Heart right ventricle (tissue), 16 donors: ENCODE results near the gene IFITM2. TPM values are rescaled to one million over a fixed set of nuclear protein-coding genes. Genes with fewer than 3 reads are reported as not detected.

Experiments used
- ATAC-seq, 8 donors: fragments of 200-7000 bp; cut with Tn5 transposase; one replicate each; pipeline ENCODE4 v1.9.1; 2020; ENCODE audit warnings: mild to moderate bottlenecking in 8 of 8, moderate library complexity in 8 of 8, moderate number of reproducible peaks in 1 of 8
- DNase-seq, 2 donors: peaks; one replicate each; pipeline ENCODE4 v3.0.0-alpha.2; 2020
- H3K27ac ChIP-seq, 10 donors: fragments of 200-600 bp; sonication (generic) in 2 of 10; one replicate each; pipeline versions ENCODE4 v1.5.0 to v1.8.0; 2020 to 2022; ENCODE audit warnings: mild to moderate bottlenecking in 3 of 10
- H3K27me3 ChIP-seq, 7 donors: fragments of 200-600 bp; one replicate each; pipeline ENCODE4 v1.8.0; 2021 to 2022; ENCODE audit warnings: mild to moderate bottlenecking in 2 of 7
- H3K36me3 ChIP-seq, 9 donors: fragments of 200-600 bp; sonication (generic) in 1 of 9; one replicate each; pipeline versions ENCODE4 v1.5.0 to v1.8.0; 2020 to 2022; ENCODE audit warnings: mild to moderate bottlenecking in 2 of 9
- H3K4me1 ChIP-seq, 9 donors: fragments of 200-600 bp; sonication (generic) in 1 of 9; one replicate each; pipeline versions ENCODE4 v1.5.0 to v1.8.0; 2020 to 2022; ENCODE audit warnings: mild to moderate bottlenecking in 4 of 9
- H3K4me3 ChIP-seq, 10 donors: fragments of 200-600 bp; sonication (generic) in 2 of 10; one replicate each; pipeline versions ENCODE4 v1.5.0 to v1.8.0; 2020 to 2022; ENCODE audit warnings: mild to moderate bottlenecking in 7 of 10, moderate library complexity in 2 of 10
- H3K9me3 ChIP-seq, 11 donors: fragments of 200-600 bp in 10 of 11; sonication (generic) in 2 of 11; one replicate each; pipeline versions ENCODE4 v1.5.0 to v1.8.0; 2013 to 2022; ENCODE audit warnings: mild to moderate bottlenecking in 2 of 11, control low read depth in 1 of 11, moderate library complexity in 1 of 11
- CTCF ChIP-seq, 9 donors: fragments of 200-600 bp; sonication (generic) in 2 of 9; IDR thresholded peaks; one replicate each; pipeline versions ENCODE4 v1.5.0 to v1.8.0; 2021 to 2022; ENCODE audit warnings: antibody characterized with exemption in 9 of 9, mild to moderate bottlenecking in 5 of 9, moderate library complexity in 1 of 9
- WGBS, 2 donors: extraction: QIAGEN DNeasy Blood & Tissue Kit; methylation state at CpG; one replicate each; pipeline ENCODE4 v1.1.7; 2013; ENCODE audit warnings: inconsistent platforms in 1 of 2; 5-methylcytosine and 5-hydroxymethylcytosine counted together
- intact Hi-C, 10 donors: fragments of 100-400 bp; cut with DNase I; formaldehyde crosslinking; loops; one replicate each; pipeline versions ENCODE4 v1.11.1 to v1.14.2; 2022
- polyA plus RNA-seq, 2 donors: library from polyadenylated mRNA; stranded (reverse); fragments of 200-250 nt; gene quantifications; one replicate each; pipeline ENCODE4 v1.2.3, GENCODE V29; 2013
- total RNA-seq, 10 donors: library from RNA; stranded (reverse); fragmentation: NEBNext Ultra II Directional in 3 of 10; extraction: Animal tissue kit (Norgen Biotek cat#: 25700) in 3 of 10; gene quantifications; one replicate each; pipeline versions ENCODE4 v1.2.1 to v1.2.4, GENCODE V29; 2021 to 2023
- donor health status: Arrhythmogenic right ventricular cardiomyopathy.
- donor health status: ischemic (EF 13 %, LVEDD 7.1; RV severe dilation, severe dysfunction).
- donor health status: healthy with polysubstance abuse.
- donor health status: DM: no; HTN: yes; CAD: no.
- donor health status: DM: no; HTN: no; CAD: no.
- donor health status: ischemic (EF 25% LVEDD 6.9; RV normal size, moderate dysfunction).
- donor health status: ischemic (EF 25% LVEDD 5.7; RV mildly dilated, moderate dysfunction).
- donor health status: healthy.
- donor health status: DM: yes; HTN: yes; CAD: no.
- donor health status: Ischemic cardiomyopathy.
- donor health status: ischemic (EF 35%, LVEDD 5.7; RV mildly dilated, moderate dysfunction).
- donor health status: nonischemic (EF 11% LVEDD 7.7; RV severe dilation, severe dysfunction).
- donor health status: DM: yes; HTN: yes; CAD: no.
- donor health status: PGD.
- donor health status: ischemic (EF 29% LVEDD 5.4; RV normal size, mild dysfunction).
- donor health status: nonischemic (EF 23%, LVEDD 6.1; RV moderate dilation, normal function).

The IFITM2 gene
- total and polyA plus RNA-seq, 12 donors = 57.2 to 843 (median 163) TPM

- no peak for TF ChIP-seq CTCF (IDR thresholded peaks at IDR 0.05)
- WGBS, 2 donors = 29 to 35% methylated on average over 15 of the region's 15 CpGs
- peak overlapping the region; percentile 69 to 90 (median 84) for H3K27ac ChIP-seq
- ATAC-seq (peak; percentile 50 to 86 (median 78)), DNase-seq (peak in 1 of 2 donors; percentile 73)
- H3K4me1 ChIP-seq = peaks cover 7 to 44% (median 31%) of the 10 kb centered on the region in 9 donors
- intact Hi-C loops = loop anchor here in 1 of 10 donors (2.0 kb wide), 1 partner anchor 17 kb away; no protein-coding TSS in a partner anchor
- no peaks in the 10 kb centered on the region for H3K9me3 ChIP-seq
- H3K36me3 ChIP-seq = no peaks in the 10 kb centered on the region
- H3K4me3 ChIP-seq = no peak overlapping the region
- H3K27me3 ChIP-seq = no peaks in the 10 kb centered on the region
Measured at GRCh38 chr11:335779-336658, 28.4 kb downstream of the IFITM2 start.

- no peak for TF ChIP-seq CTCF (IDR thresholded peaks at IDR 0.05)
- no peaks in the 10 kb centered on the region for H3K36me3 ChIP-seq
- DNase-seq = no peak
- no peaks in the 10 kb centered on the region for H3K27me3 ChIP-seq
- no peak overlapping the region for H3K4me3 ChIP-seq
- peak in 1 of 8 donors; percentile 25 for ATAC-seq
- WGBS, 2 donors = 84 to 85% methylated on average over 4 of the region's 4 CpGs
- peaks cover 7 to 44% (median 34%) of the 10 kb centered on the region in 9 donors for H3K4me1 ChIP-seq
- H3K27ac ChIP-seq = peak overlapping the region; percentile 69 to 90 (median 84)
- H3K9me3 ChIP-seq = no peaks in the 10 kb centered on the region
- intact Hi-C loops = loop anchor here in 1 of 10 donors (2.0 kb wide), 1 partner anchor 16 kb away; no protein-coding TSS in a partner anchor
Measured at GRCh38 chr11:336659-337198, 29.1 kb downstream of the IFITM2 start.

GRCh38 chr11:337711-338110, 30.1 kb downstream of the IFITM2 start:
- ATAC-seq (no peak), DNase-seq (no peak)
- peak overlapping the region in 5 of 10 donors; percentile 84 to 90 (median 87) for H3K27ac ChIP-seq
- no peak overlapping the region for H3K4me3 ChIP-seq
- no peaks in the 10 kb centered on the region for H3K9me3 ChIP-seq
- no peak for TF ChIP-seq CTCF (IDR thresholded peaks at IDR 0.05)
- no peaks in the 10 kb centered on the region for H3K36me3 ChIP-seq
- H3K4me1 ChIP-seq = peaks cover 7 to 49% (median 36%) of the 10 kb centered on the region in 9 donors
- 91 to 95% methylated on average over 6 of the region's 6 CpGs for WGBS, 2 donors
- H3K27me3 ChIP-seq = no peaks in the 10 kb centered on the region
- intact Hi-C loops = loop anchor here in 1 of 10 donors (2.0 kb wide), 1 partner anchor 15 kb away; no protein-coding TSS in a partner anchor

- no peak for ATAC-seq
- no peak for TF ChIP-seq CTCF (IDR thresholded peaks at IDR 0.05)
- 96 to 97% methylated on average over 2 of the region's 2 CpGs for WGBS, 2 donors
- no peaks in the 10 kb centered on the region for H3K36me3 ChIP-seq
- H3K27ac ChIP-seq = no peak overlapping the region
- H3K27me3 ChIP-seq = no peaks in the 10 kb centered on the region
- no peak overlapping the region for H3K4me3 ChIP-seq
- H3K9me3 ChIP-seq = no peaks in the 10 kb centered on the region
- H3K4me1 ChIP-seq = peaks cover 7 to 37% (median 23%) of the 10 kb centered on the region in 9 donors
- intact Hi-C loops = no loop called here
- DNase-seq = no peak
Measured at GRCh38 chr11:339963-340362, 32.3 kb downstream of the IFITM2 start.
